GM18873 (cell line): ENCODE measurements around the gene CCDC12.

ENCODE experiments used
- ATAC-seq: cut with Tn5 transposase; IDR thresholded peaks from one replicate; pipeline ENCODE4 v1.9.1; 2021; ENCODE audit warnings: mild to moderate bottlenecking, moderate library complexity, moderate number of reproducible peaks; ENCODE audit not compliant: unreplicated experiment, low FRiP score

CCDC12 gene

DNA sequence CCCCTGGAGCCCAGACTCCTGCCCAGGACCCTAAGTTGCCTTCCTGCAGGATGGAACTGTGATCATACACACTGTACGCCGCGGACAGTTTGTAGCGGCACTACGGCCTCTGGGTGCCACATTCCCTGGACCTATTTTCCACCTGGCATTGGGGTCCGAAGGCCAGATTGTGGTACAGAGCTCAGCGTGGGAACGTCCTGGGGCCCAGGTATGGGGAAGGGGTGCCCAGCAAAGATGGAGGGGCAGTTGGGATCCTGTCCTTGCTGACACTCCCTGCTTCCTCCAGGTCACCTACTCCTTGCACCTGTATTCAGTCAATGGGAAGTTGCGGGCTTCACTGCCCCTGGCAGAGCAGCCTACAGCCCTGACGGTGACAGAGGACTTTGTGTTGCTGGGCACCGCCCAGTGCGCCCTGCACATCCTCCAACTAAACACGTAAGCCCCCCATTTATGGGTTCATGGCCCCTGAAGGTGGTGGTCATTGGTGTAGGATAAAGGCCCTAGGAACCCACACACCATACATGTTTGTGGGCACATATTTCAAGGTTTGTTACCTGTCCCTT lies 31.8 kb upstream of the CCDC12 start:
- ATAC-seq = no peak

DNA sequence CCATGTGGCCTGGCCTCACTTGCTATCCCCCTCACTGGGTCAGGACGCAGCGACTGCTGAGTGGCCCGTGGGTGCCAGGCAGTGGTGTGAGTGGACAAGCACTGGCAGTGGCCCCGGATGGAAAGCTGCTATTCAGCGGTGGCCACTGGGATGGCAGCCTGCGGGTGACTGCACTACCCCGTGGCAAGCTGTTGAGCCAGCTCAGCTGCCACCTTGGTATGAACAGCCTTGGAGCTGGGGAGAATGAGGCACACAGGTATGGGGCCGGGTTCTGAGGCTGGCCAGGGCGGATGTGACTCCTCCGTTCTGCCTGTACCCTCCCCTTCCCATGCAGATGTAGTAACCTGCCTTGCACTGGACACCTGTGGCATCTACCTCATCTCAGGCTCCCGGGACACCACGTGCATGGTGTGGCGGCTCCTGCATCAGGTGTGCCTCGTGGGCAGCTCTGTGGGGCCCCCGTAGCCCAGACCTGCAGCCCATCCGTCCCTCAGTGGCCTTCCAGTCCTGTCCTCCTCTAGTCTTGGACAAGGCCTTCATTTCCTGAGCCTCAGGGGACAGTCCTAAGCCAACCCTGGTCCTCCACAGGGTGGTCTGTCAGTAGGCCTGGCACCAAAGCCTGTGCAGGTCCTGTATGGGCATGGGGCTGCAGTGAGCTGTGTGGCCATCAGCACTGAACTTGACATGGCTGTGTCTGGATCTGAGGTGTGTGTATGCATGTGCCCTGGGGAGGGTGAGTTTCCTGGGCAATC lies 31.1 kb upstream of the CCDC12 start:
- ATAC-seq = no peak

GRCh38 chr3:47007001-47007400 lies 30.5 kb upstream of the CCDC12 start:
- ATAC-seq = no peak

GRCh38 chr3:47006145-47006651 lies 29.7 kb upstream of the CCDC12 start:
- no peak for ATAC-seq

DNA sequence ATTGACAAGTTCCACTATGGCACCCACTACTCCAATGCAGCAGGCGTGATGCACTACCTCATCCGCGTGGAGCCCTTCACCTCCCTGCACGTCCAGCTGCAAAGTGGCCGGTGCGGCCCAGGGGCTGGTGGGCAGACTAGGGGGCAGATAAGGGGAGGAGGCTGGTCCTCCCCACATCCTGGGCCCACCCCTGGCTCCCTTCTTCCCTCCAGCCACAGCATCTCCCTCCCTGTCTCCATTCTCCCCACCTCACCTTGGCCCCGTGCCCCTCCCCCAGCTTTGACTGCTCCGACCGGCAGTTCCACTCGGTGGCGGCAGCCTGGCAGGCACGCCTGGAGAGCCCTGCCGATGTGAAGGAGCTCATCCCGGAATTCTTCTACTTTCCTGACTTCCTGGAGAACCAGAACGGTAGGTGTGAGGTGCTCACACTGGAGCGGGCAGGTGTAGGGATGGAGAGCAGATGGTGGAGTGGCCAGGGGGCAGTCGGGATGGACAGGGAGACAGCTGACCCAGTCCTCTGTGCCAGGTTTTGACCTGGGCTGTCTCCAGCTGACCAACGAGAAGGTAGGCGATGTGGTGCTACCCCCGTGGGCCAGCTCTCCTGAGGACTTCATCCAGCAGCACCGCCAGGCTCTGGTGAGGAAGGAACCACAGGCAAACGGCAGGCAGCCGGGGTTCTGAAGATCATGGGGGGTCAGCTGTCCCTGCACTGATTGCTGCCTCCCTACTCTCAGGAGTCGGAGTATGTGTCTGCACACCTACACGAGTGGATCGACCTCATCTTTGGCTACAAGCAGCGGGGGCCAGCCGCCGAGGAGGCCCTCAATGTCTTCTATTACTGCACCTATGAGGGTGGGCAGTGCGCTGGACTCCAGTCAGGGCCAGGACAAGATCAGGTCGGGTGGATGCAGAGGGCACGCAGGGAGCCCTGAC lies 28.9 kb upstream of the CCDC12 start:
- ATAC-seq = no peak

DNA sequence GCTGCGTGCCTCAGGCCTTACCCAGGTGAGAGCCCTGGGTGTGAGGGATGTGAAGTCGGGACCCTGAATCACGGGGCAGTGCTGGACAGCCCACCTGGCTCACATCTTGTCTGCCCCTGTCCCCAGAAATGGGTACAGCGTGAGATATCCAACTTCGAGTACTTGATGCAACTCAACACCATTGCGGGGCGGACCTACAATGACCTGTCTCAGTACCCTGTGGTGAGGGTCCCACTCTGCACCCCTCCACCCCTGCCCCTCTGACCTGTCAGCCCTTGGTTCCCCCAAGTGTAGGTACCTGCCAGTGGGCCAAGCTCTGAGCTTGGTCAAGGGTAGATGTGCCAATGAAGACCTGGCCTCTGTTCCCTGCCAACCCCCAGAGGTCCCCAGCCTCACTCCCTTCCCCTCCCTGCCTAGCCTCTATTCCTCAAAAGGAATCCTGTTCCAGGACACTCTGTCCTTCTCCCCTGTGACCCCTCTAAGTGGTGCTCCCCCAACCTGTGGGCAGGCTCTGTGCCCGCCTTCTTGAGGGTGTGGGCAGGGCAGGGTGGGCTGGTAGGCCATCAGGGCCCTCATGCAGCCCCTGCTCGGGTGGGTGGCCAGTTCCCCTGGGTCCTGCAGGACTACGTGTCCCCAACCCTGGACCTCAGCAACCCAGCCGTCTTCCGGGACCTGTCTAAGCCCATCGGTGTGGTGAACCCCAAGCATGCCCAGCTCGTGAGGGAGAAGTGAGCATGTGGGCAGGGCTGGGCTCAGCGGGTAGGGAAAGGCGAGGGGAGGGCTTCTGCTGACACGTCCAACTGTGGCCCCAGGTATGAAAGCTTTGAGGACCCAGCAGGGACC lies 28.0 kb upstream of the CCDC12 start:
- no peak for ATAC-seq

GRCh38 chr3:47003461-47004368 lies 27.2 kb upstream of the CCDC12 start:
- no peak for ATAC-seq

DNA sequence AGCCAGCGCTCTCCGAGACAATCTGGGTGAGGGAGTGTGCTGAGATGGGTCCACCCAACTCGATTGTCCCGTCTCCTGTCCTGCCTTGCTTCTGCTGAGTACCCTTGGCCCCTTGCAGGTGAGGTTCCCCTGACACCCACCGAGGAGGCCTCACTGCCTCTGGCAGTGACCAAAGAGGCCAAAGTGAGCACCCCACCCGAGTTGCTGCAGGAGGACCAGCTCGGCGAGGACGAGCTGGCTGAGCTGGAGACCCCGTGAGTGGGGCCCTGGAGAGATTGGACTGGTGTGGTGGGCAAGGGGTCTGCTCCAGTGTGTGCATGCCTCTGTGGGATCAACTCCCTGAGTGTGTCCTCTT lies 26.5 kb upstream of the CCDC12 start:
- no peak for ATAC-seq

DNA sequence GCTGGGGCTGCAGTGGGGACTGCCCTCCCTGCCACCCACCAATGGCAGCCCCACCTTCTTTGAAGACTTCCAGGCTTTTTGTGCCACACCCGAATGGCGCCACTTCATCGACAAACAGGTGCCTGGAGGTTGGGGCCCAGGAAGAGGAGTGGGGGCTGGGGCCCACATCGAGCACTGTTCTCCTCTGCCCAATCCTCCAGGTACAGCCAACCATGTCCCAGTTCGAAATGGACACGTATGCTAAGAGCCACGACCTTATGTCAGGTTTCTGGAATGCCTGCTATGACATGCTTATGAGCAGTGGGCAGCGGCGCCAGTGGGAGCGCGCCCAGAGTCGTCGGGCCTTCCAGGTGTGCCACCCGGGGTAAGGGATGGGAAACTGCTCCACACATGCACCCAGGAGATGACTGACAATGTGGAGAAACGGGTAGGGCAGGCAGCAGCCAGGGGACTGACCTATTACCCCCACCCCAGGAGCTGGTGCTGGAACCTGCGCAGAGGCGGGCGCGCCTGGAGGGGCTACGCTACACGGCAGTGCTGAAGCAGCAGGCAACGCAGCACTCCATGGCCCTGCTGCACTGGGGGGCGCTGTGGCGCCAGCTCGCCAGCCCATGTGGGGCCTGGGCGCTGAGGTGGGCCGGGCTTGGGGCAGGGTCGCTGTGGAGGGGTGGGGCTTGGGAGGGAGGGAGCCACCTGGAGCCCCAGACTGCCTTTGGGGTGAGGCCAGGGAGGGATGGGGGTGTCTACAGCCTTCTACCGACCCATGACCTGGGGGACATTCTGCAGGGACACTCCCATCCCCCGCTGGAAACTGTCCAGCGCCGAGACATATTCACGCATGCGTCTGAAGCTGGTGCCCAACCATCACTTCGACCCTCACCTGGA lies 25.9 kb upstream of the CCDC12 start:
- ATAC-seq = no peak

DNA sequence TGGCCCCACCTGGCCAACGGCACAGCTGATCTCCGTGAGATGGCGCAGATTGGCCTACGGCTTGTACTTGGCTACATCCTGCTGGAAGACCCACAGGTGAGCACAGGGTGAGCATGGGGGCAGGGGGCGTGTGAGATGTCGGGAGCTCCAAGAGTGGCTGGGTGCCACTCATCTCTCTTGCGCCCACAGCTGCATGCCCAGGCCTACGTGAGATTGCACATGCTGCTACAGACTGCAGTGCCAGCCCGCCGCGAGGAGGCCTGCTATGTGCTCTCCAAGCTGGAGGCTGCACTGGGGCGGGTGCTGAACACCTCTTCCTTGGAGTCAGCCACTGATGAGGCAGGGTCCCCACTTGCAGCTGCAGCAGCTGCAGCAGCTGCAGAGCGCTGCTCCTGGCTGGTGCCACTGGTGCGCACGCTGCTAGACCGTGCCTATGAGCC lies 25.2 kb upstream of the CCDC12 start:
- ATAC-seq = no peak

DNA sequence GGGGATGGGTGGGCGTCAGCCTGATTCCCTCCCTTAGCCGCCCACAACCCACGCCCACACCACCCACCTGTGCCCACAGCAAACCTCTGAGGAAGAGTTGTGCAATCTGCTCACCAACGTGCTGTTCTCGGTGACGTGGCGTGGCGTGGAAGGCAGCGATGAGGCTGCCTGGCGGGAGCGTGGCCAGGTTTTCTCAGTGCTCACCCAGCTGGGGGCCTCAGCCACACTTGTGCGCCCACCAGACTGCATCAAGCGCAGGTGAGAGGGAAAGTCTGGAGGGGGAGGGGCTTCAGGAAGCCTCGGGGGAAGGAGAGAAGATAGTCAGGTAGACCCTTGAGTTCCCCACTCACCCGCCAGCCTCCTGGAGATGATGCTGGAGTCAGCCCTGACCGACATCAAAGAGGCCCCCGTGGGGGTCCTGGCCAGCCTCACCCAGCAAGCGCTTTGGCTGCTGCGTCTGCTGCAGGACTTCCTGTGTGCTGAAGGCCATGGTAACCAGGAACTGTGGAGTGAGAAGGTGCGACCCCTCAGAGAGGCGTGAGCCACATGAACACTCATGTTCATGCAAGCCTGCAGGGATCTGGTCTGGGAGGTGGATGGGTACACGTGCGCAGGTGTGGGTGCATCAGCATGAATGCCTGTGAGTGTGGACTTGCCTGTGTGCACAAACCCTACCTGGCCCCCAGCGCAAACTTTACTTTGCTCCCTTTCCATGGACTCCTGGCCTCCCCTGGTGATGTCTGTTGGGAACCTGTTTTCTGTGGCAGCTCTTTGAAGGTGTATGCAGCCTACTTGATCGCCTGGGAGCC lies 24.6 kb upstream of the CCDC12 start:
- ATAC-seq = no peak

DNA sequence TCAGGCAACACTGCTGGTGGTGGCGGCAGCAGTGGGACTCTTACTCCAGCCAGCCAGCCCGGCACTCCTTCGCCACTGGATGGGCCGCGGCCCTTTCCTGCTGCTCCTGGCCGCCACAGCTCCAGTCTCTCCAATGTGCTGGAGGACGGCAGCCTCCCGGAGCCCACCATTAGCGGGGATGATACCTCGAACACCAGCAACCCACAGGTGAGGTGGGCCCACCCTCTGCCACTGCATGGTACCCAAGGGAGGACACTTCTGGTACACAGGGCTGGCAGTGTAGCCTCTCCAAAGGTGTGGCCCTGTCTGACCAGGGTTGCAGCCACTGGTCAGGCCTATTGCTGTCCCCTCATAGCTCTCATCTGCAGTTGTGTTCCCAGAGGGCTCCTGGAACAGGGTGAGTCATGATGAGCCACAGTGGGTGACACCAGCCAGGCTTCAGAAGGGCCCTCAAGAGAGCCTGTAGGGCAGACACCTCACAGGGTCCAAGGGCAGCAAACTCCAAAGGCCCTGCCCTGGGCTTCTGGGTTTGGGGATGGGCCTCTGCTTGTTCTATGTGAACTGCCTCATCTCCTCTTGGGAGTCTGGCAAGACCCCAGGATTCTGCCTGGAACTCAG lies 23.8 kb upstream of the CCDC12 start:
- ATAC-seq = no peak

DNA sequence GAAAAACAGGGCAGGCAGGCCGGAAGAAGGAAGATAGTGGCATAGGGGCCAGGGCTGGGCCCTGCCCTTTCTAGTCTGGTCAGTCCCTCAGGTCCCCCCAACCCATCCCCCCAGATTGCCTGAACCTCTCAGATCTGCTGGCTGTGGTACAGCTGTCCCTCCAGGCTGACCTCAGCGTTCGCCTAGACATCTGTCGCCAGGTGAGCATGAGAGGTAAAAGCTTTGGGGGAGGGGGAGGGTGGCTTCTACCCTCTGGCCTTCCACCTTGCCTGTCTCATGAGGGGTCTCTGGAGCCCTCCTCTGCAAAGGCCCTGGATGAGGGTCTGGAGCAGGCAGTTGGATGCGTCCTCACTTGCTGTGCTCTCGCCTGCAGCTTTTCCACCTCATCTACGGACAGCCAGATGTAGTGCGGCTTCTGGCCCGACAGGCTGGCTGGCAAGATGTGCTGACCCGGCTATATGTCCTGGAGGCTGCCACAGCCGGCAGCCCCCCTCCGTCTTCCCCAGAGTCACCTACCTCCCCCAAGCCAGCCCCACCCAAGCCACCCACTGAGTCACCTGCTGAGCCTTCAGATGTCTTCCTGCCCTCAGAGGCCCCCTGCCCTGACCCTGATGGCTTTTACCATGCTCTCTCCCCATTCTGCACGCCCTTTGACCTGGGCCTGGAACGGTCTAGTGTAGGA lies 23.1 kb upstream of the CCDC12 start:
- ATAC-seq = no peak

GRCh38 chr3:46998852-46999515 lies 22.4 kb upstream of the CCDC12 start:
- ATAC-seq = no peak

GRCh38 chr3:46998121-46998851 lies 21.7 kb upstream of the CCDC12 start:
- no peak for ATAC-seq
